ENCODE data around the gene DNAJC18. TPM values are rescaled to one million over a fixed set of nuclear protein-coding genes. Genes with fewer than 3 reads are reported as not detected.

DNAJC18 gene
- total and polyA plus RNA-seq, 2 of the 4 experiments (the other 2 are of a cell fraction): 8.5 to 11.1 TPM

GRCh38 chr5:139470821-139471300 lies 31.5 kb upstream of the DNAJC18 start, which contains the start of gene SMIM33:
Gene SMIM33, plus strand, starts transcription at chr5:139471004. Its CDS starts 118 bp downstream, at chr5:139471122.
- peaks cover 22% of the 10 kb centered on the region for H3K9me1 ChIP-seq (ENCODE audit: insufficient read depth, low read length)
- H2AK5ac ChIP-seq (ENCODE audit: low read depth, low read length): no peak within 1 kb of the TSS
- no peak within 1 kb of the TSS for H3K27ac ChIP-seq (ENCODE audit: insufficient read depth, low read length)
- no peak within 1 kb of the TSS for H3K23ac ChIP-seq (ENCODE audit: low read depth, low read length)
- H2BK20ac ChIP-seq (ENCODE audit: low read depth, low read length): no peak within 1 kb of the TSS
- 0 out of 2 replicates have a peak within 1 kb of the TSS, but pooled peaks have one; percentile 6 for H4K91ac ChIP-seq (ENCODE audit: insufficient read depth, low read depth, low read length)
- H3K79me1 ChIP-seq (ENCODE audit: low read depth in 1 of 2, low read length in 2 of 2): peaks cover 0 to 20% of the 10 kb centered on the region in 2 experiments; a peak in 2 of 4 replicates
- in situ Hi-C loops (cut with MboI; ENCODE audit: low sequenced_read_pairs) (no loop called here), intact Hi-C loops (cut with micrococcal nuclease) (no loop called here), dilution Hi-C loops (cut with HindIII; ENCODE audit: low sequenced_read_pairs, unreplicated experiment) (no loop called here)
- H3K27me3 ChIP-seq (ENCODE audit: control insufficient read depth, insufficient read depth, low read length): no peaks in the 10 kb centered on the region
- BruUV-seq (replicated peaks): no TSS peak
- TF ChIP-seq POLR2A (IDR thresholded peaks at IDR 0.05; ENCODE audit: low read depth, low read length) (no peak), FOS (IDR thresholded peaks at IDR 0.05; ENCODE audit: low read depth, low read length) (no peak), RAD21 (IDR thresholded peaks at IDR 0.05; ENCODE audit: low read length) (no peak), SMC3 (IDR thresholded peaks at IDR 0.05; ENCODE audit: low read depth, low read length) (no peak), MAFK (IDR thresholded peaks at IDR 0.05; ENCODE audit: low read depth, low read length) (no peak), ELK1 (IDR thresholded peaks at IDR 0.05; ENCODE audit: borderline replicate concordance, low read depth, low read length) (no peak), CTCF (conservative IDR thresholded peaks at IDR 0.05; ENCODE audit: low read depth, low read length) (no peak), CEBPB (IDR thresholded peaks at IDR 0.05; ENCODE audit: low read depth, low read length) (no peak), NFE2L2 (IDR thresholded peaks at IDR 0.05; ENCODE audit: low read depth, low read length) (no peak), MXI1 (IDR thresholded peaks at IDR 0.05; ENCODE audit: borderline replicate concordance, low read depth, low read length) (no peak), BHLHE40 (IDR thresholded peaks at IDR 0.05; ENCODE audit: low read depth, low read length) (no peak), CHD1 (IDR thresholded peaks at IDR 0.05; ENCODE audit: low read depth, low read length) (no peak), MAZ (IDR thresholded peaks at IDR 0.05; ENCODE audit: borderline replicate concordance, low read depth, low read length) (no peak), RFX5 (IDR thresholded peaks at IDR 0.05; ENCODE audit: low read depth, low read length) (no peak)
- no peak within 1 kb of the TSS for H2BK15ac ChIP-seq (ENCODE audit: low read depth, low read length)
- H3K4ac ChIP-seq (ENCODE audit: low read depth, low read length): no peak within 1 kb of the TSS
- H3K9ac ChIP-seq (ENCODE audit: low read depth, low read length): no peak within 1 kb of the TSS
- no peak within 1 kb of the TSS for H2BK5ac ChIP-seq (ENCODE audit: low read depth, low read length, poor library complexity, severe bottlenecking)
- no peak within 1 kb of the TSS for H4K8ac ChIP-seq (ENCODE audit: low read depth in 2 of 2, low read length in 2 of 2)
- no CpG with 5 or more reads among the region's 9 CpGs for WGBS, 2 experiments (ENCODE audit: extremely low coverage in 2 of 2, insufficient read length in 1 of 2)
- ChIA-PET CTCF (no interaction called here), POLR2A (ENCODE audit: unreplicated experiment) (no interaction called here)
- no peak within 1 kb of the TSS for H3K4me2 ChIP-seq (ENCODE audit: low read depth, low read length)
- H4K5ac ChIP-seq (ENCODE audit: low read depth, low read length): no peak within 1 kb of the TSS
- H4K20me1 ChIP-seq (ENCODE audit: insufficient read depth, low read length): no peaks in the 10 kb centered on the region; the same call in 1 of the 2 replicates
- H3K14ac ChIP-seq (replicated peaks; ENCODE audit: low read depth, low read length): no peak within 1 kb of the TSS
- H2BK120ac ChIP-seq (ENCODE audit: low read depth, low read length): no peak within 1 kb of the TSS
- ATAC-seq (ENCODE audit: low read depth) (no peak), DNase-seq (no peak)
- no peaks in the 10 kb centered on the region for H3K9me3 ChIP-seq (ENCODE audit: control insufficient read depth, insufficient read depth, low read length)
- no peak within 1 kb of the TSS for H3K56ac ChIP-seq (ENCODE audit: extremely low read depth, insufficient read depth, low read length)
- peak within 1 kb of the TSS; percentile 47 for H2AK9ac ChIP-seq (replicated peaks; ENCODE audit: low read depth, low read length, poor library complexity)
- H2AFZ ChIP-seq (replicated peaks; ENCODE audit: low read length, poor library complexity): no peak within 1 kb of the TSS
- peaks cover under 1% of the 10 kb centered on the region for H3K36me3 ChIP-seq (ENCODE audit: control insufficient read depth, insufficient read depth, low read length)
- peaks cover 27% of the 10 kb centered on the region for H3K4me1 ChIP-seq (ENCODE audit: control insufficient read depth, insufficient read depth, low read length)
- H3K4me3 ChIP-seq (ENCODE audit: insufficient read depth, low read depth, low read length): no peak within 1 kb of the TSS
- H3K18ac ChIP-seq (ENCODE audit: low read depth, low read length): no peak within 1 kb of the TSS
